SW 1271 (cell line): Measurements from ENCODE around the gene CDH4.

Experiments
- DNase-seq, 2 experiments: peaks; one replicate each; lab custom pipeline; 2025; lab: John Stamatoyannopoulos, UW

Gene CDH4

DNA sequence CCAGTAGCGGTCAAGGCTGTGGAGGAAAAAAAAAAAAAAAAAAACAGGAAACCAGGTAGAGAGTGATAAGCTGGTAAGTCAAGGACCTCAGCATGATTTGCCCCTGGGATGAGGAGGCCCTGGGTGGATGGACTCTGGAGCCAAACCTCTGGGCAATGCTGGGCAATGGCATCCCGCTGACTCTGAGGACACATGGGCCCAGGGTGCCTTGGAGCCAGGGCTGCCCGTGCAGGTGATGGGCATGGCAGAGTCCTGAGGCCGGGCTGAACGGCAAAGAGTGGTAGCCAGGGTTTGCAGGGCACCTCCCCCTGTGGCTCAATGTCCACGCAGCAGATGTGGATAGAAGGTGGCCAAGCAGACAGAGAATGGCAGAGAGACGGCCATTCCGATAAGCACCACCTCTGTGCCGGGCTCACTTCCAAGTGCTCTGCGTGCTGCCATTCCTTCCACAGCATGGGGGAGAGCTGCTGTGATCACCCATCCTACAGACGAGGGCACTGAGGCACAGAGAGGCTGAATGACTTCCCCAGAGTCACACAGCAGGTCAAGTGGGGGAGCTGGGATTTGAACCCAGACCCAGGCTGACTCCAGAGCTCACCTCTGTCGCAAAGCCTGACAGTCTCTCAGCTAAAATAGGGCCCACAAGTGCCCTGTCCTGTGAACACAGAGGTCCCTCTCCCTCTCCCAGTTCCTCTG lies 353.9 kb downstream of the CDH4 start:
- DNase-seq = no peak

DNA sequence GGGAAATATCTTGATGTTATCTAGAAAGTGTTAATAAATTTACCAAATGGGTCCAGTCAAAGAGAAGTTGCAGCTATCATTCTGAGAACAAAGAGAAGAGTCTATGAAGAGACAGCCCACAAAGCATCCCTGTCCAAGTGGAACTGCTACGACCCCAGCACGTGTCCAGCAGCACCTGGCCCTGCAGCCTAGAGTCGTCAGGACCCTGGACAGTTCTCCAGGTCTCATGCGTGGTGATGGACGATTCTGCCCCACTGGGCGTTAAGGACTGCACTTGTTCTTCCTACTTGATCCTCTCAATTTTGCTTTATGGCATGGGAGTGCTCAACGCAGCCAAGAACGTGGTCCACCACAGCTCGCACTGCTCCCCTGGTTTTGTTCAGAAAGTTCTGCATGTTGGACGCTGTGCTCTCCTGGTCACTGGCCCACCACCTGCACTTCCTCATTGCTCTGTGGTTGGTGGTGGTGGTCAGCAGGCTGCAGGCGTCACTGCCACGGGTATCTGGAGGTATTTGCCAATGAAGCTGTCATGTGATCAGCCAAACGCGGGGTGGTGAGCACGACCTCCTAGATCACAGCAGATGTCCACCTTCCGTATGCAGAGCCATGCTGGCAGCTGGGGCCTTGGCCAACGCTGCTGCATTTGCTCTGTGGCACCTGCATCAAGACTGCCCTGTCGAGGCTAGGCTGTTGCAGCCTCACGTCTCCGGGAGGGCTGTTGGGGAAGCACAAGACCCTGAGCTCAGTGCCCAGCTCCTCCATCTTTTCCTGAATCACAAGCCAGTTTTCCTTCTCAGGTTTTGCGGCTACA lies 356.4 kb downstream of the CDH4 start:
- no peak for DNase-seq

DNA sequence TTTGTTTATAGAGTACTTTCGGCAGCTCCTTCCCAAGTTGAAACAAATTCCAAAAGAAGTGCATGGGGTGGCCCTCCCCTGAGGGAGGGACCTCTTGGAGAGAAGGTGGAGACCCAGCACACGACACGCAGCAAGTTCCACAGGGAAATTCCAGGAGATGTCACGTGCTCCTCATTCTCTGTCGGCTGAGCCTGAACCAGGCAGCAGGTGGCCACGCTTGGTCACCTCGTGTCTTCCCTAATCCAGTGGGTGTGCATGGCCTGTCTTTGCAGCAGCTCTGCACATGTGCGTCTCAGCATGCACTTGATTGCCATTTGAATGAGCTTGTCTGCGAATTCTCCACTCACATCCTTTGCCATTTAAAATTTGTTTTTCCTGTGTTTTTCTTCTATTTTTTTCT lies 357.4 kb downstream of the CDH4 start:
- DNase-seq = no peak

DNA sequence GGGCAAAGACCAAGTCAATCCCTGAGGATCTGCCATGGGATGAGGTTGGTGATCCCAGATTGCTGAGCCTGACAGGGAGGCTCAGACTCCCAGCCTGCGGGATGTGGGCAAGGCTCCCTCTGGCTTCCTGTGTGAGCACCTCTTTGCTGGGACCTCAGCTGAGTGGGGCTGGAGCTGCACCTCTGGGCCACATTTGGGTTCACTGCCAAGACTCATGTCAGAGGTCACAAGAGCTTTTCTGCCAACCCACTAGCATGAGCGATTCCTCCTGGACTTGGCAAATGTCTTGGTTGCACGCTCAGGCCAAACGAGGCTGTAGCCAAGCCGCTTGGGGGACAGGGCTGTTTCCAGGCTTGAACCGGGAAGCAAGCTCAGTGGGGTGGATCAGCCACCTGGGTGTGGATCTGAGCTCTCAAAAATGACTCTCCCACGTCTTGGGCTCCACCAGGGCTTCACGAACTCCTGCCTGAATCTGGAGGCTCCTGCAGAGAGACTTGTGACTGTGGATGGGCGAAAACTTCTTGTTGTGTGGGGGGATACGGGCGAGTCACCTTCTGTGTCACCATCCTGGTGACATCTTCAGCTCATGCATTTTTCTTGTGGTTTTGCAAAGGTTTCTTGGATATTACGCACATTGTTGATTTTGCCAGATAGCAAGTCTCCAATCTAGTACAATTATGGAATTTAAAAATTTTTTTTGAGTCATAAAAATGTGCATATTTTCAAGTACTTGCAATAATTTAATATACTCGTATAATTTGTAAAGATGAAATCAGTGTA lies 359.5 kb downstream of the CDH4 start:
- no peak for DNase-seq

DNA sequence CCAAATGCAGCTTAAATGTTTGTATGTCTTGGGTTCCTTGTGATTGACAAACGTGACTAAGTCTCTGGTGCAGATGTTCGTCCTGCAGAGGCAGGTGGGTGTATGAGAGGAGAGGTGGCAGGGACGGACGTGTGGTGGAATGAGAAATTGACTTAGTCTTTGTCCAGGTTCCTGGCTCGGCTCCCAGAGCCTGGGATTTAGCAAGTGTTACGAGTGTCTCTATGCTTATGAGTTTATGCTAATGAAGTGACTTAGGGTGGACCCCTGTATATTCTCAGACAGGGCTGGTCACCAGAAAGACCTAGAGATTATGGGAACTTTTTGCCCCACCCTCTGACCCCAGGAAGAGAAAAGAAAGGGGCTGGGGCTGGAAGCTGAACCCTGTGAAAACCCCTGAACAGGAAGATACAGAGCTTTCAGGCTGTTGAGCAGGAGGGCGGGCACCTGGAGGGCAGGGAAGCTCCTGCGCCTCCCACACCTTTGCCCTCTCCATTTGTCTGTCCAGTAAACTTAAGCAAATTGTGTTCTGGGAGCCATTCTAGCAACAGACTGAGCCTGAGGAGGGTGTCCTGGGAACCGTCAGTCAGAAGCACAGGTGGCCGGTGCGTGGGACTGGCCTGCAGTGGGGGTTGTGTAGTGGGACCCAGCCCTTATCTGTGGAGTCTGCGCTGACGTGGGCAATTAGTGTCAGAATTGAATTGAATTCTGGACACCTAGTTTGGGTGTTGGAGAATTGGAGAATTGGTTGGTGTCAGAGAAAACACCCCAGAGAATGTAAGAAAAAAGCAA lies 362.1 kb downstream of the CDH4 start:
- no peak for DNase-seq

DNA sequence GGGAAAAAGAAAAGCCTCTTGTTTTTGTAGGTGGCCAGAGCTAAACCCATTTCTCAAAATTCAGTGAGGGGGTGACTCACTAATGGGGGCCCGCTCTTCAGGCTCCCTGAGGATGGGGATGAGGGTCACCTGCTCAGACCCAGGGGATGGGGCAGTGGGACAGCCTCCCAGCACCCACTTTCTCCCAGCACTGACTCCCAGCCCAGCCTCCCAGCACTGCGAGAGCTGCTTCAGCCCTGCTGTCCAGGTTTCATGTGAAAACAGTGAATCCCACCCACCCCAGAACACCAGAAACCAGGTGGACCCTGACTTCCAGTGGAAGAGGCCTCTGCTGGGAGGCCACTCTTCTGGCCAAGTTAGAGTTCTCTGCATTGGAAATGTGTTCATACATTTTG lies 362.6 kb downstream of the CDH4 start:
- DNase-seq = no peak

DNA sequence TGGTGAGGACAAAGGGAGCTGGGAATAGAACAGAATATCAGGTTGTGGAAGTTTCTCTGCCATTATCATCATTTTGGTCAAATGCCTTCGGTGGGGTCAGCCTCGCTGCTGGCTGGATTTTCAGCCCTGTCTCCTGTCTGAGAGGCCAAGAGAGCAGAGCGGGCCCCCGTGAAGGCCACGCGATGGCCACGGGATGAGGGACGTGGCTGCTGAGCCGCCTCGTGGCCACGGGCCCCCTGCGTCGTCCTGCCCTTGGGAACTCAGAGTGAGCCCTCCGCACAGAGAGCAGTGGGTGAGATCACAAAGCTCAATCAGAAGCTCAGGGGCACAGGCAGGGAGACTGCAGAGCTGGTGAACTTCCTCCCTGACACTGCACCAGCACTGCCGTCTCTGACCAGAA lies 363.7 kb downstream of the CDH4 start:
- DNase-seq = no peak

DNA sequence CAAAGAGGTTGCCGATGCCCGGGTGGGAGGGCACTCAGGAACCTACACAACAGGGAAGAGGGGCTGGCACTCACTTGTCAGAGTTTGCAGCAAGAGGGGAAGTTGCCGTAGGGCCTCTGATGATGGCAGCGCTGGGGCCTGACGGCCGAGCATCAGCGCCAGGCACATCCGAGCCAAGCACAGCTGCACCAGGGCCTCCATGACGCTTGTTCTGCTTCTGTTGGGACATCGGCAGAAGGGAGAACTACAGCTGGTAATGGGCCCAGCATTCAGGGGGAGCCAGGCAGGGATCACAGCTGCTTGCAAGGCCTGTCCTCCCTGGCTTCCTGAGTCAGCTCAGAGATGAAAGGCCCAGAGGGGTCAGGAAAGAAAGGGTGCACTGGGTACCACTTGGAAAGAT lies 367.7 kb downstream of the CDH4 start:
- DNase-seq = no peak

DNA sequence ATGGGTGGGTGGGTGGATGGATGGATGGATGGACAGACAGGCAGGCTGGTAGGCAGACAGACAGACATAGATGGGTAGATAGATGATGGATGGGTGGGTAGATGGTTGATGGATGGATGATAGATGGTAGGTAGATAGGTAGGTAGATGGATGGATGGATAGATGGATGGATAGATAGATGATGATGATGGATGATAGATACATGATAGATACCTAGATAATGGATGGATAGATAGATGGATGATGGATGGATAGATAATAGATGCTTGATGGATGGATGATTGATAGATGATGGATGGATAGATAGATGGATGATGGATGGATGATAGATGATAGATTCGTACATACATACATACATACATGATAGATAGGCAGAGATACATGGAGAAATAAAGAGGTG lies 368.1 kb downstream of the CDH4 start:
- DNase-seq = no peak

DNA sequence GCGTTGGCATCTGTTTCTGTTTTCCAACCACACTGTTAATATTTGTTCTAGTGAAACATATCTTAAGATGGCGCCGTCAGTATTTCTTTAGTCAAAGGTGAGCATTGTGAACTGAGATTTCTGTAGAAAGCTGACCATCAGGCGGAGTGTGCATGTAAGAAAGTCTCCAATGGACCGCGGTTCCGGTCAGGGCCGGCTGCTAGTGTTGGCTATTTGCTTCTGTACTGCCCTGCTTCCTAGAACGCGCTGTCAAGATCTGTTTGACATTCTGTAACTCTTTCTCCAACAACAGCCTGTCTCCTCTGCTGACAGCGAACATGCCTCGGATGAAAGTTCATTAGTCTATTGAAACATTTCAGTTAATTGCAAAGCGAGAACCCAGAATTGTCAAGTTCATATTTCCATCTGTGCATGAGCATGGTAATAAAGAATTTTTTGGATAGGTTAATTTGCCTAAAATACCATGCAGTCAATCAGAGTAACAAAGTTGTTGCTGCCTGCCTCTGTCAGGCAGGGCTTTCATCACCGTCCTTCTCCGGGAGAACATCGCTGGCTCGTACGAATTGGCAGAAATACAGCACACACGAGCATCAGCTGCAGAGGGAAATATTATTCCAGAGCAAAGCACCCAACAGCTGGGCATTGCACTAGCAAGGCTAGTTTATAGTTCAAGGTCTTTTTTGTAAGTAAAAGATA lies 369.1 kb downstream of the CDH4 start:
- no peak for DNase-seq

DNA sequence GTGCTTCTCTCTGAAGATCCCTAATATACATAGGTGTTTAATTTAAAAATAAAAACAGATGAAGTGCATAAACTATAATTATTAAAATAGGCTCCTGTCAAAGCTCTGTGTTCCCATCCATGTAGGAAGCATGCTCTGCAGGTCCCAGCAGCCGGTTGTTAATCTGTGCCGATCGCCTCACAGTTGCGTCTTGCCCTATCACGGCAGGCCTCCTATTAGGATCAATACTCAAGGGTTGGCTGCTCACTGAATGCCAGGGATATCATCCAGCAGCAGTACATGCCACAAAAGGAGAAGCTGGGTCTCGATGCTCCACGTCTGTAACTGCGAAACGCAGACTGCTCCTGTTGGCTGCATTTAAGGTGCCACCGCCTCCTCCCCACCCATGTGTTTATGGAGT lies 369.8 kb downstream of the CDH4 start:
- no peak for DNase-seq

DNA sequence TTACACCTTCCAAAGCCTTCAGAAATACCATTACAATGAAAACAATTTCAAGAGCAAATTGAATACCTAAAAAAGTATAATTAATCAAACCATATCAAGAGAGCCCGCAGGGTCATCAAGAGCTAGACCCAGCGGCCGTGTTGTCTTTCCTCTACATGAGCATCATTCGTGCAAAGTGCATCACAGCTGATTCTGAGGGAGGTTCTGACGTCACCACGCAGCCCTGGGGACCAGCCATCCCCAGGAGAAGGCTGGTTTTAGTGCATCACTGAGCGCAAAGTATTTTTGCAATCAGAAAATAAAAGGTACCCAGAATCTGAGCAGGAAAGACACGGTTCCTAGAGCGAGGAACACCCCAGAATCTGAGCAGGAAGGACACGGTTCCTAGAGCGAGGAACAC lies 371.4 kb downstream of the CDH4 start:
- no peak for DNase-seq

DNA sequence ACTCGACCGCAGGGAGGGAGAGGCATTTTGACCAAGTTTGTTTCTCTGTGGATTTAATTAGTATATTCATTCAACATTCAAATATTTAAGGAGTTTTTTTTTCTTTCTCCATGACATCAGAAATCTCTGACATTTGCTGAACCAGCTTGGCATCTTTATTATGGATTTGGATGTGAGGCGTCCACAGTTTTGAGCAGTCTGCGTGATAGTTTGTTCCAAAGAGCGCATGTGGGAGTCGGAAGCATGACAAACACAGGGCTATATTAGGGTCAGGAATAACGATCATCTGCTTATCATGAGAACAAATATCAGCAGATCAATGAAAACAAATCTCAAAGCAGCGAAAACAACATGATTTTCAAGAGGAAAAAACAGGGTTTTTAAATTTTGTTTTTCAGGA lies 373.2 kb downstream of the CDH4 start:
- DNase-seq = no peak

DNA sequence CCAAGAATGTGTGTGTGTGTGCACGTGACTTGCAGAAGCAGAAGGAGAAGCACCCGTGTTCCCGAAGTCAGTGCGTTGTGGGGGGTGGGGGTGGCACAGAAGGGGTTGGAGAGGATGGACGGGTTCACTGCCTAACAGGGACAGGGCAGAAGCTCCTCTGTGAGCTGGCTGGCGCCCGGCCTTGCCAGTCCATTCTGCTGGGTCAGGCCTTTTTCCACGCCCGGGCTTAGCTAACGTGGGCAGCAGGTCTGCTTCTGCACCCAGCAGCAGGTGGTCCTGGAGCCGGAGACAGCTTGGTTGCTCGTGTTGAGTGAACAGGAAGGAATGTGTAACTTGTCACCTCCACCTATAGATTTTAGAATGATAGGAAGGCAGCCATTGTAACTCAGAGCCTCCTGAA lies 374.4 kb downstream of the CDH4 start:
- no peak for DNase-seq

DNA sequence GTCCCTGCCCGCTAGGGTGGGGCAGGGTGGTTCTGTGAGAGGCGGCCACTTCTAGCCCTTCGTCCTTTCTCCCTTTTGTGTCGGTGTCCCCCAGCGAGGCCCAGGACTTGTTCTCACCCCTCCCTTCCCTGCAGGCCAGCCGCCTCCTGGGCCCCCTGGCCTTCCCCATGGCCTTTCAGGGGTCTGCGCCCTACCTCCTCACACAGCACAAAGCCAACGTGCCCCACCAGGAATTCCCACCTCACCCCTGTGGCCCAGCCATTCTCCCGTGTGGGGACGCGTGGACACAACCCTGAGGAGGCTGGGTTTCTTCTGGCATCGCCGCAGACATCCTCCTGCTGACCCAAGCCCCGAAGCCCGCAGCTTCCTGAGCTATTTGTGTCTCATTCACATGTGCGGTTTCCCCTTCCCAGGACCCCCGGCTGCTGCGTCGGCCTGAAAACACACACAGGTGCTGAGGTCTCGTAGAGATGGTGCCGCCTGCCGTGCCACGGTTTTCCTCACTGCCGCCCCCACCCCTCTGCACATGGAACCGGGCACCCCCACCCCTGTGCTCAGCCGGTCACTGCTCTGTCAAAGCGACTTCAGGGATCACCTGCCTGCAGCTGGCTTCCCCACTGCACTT lies 375.8 kb downstream of the CDH4 start:
- no peak for DNase-seq

DNA sequence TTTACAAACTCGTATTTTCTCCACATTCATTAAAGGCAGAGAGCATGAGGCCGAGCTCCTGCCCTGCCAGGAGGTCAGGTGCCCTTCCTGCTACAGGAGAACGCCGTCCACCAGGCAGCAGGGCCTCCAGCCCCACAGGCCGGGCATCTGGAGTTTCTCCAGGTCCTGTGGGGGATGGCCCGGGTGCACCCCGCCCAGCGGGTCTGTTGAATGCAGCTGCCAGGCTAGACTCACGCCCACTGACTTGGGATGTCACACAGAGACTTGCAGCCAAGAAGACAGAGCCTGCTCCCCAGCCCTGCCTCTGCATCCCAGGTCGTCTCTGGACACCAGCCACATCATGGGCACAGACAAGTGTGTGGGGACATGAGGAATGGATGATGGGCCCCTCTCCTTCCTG lies 376.4 kb downstream of the CDH4 start:
- DNase-seq = no peak

DNA sequence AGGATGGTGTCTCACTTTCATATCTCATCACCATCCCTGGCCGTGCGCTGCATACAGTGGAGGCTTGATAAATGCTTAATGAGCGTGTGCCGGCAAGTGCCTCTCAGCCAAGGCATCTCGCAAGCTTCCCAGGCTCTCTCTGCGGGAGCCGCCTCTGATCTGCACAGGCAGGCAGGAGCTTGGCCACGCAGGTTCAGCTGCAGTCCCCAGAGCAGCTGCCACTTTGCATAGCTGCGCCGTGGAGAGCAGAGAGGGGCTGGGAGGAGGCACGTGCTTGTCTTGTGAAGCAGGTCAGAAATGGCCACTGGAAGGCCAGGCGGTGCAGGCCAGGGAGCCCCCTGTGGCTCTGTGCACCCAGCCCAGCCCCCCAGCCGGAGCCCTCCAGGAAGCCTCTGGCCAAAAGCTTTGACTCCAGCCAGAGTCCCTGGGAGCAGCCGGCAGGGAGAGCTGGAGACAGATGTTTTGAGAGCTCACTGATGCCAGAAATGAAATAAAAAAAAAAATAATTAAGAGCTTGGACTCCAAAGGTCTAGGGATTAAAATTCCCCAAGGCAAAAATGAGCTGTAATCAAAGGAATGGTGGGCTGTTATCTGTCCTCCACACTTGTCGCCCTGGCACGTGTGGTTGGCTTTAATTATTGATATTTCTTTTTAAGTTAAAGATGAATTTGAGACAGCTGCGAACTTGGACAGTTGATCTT lies 377.0 kb downstream of the CDH4 start:
- DNase-seq = no peak

DNA sequence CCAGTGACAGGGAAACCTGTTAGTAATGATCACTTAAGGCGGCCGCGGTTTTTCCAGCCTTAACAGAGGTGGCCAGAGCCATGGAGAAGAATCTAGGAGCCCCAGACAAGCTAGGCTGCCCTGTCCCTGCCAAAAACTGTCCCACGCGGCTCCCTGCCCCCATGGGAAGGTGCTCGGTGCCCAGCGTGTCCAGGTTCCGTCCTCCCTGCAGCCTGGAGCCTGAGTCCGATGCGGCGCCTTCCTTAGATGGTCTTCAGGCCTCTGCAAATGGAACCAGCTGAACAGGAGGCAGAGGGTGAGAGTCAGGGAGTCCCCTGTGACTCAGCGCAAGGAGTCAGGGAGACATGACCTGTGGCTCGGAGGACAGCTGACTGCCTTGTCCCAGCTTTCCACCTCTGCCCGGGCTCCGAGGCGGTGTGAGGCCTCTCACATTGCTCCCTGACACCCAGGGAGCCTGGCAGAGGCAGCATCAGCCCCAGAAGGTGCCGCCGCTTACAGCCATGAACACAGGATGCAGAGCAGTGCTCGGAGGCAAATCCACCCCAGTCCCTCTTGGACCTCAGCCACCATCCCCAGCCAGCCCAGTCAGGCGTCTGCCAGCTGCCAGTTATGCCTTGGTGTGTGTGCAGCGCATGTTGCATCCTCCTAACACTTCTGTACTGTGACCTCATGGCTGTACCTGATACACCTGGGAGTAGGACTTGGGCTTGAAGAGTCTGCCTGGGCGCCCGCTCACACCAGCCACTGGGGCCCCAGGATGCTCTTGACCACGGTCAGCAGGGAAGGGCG lies 377.7 kb downstream of the CDH4 start:
- no peak for DNase-seq

DNA sequence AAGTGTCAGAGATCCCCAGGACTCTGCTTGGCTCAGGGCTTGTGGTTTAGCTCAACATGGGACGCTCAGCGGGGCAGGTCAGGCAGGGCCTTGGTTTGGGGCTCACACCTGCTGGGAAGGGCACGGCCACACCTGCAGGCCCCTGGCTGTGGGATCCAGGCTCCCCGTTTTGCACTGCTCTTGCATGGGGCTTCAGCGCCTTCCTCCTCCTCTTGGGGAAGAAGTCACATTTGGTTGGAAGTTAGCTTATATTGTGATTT lies 378.3 kb downstream of the CDH4 start:
- no peak for DNase-seq

DNA sequence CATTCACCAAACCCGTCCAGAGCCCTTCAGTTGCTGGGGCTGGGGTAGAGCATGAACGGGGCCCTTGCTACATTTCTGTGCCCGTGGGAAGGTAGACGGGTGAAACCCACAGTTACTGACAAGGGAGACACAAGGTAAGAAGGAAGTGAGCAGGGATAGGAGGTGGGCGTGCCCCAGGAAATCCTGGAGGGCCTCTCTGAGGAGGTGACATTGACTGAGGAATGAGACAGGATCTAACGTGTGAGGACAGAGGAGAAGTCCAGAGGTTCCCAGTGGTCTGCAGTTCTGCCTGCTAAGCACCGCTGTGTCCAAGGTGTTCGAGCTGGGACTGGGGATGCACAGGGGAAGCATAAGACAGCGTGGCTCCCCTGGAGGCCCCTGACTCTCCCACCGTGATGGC lies 378.8 kb downstream of the CDH4 start:
- DNase-seq = no peak
